G401 (cell line): Measurements from ENCODE around the gene PRKCA. TPM values are rescaled to one million over a fixed set of nuclear protein-coding genes. Genes with fewer than 3 reads are reported as not detected.

Source experiments
- DNase-seq: peaks from one replicate; pipeline ENCODE4 v3.0.0-alpha.2; 2015; ENCODE audit warnings: low spot score
- in situ Hi-C: cut with HindIII; loops from 2 replicates; pipeline ENCODE4 v1.10.0; 2016; ENCODE audit warnings: low sequenced_read_pairs, mixed read lengths
- total RNA-seq: library from RNA; depleted of rRNA; stranded (reverse); fragments of >200 nt; shearing (Covaris generic); gene quantifications from 2 replicates; pipeline ENCODE4 v1.2.3, GENCODE V29; 2014

Gene PRKCA
- total RNA-seq, 1 experiment from 2014 or later = 44.7 TPM

GRCh38 chr17:66423056-66423955, 120.9 kb downstream of the PRKCA start:
- peak; percentile 10 for DNase-seq
- in situ Hi-C loops = no loop called here

GRCh38 chr17:66425756-66426396, 123.5 kb downstream of the PRKCA start:
- in situ Hi-C loops = no loop called here
- no peak for DNase-seq

GRCh38 chr17:66426397-66427033, 124.1 kb downstream of the PRKCA start:
- in situ Hi-C loops = no loop called here
- DNase-seq = no peak

- in situ Hi-C loops = no loop called here
- DNase-seq = no peak
These were observed 124.7 kb downstream of the PRKCA start for GRCh38 chr17:66427134-66427533.

GRCh38 chr17:66429680-66430079, 127.3 kb downstream of the PRKCA start:
- no peak for DNase-seq
- in situ Hi-C loops = no loop called here

- in situ Hi-C loops = no loop called here
- no peak for DNase-seq
These were observed 128.7 kb downstream of the PRKCA start for GRCh38 chr17:66430846-66431795.

GRCh38 chr17:66431910-66432309, 129.5 kb downstream of the PRKCA start:
- no peak for DNase-seq
- in situ Hi-C loops = no loop called here

GRCh38 chr17:66432411-66432957, 130.1 kb downstream of the PRKCA start:
- in situ Hi-C loops = no loop called here
- no peak for DNase-seq

- in situ Hi-C loops = no loop called here
- no peak for DNase-seq
These were observed 130.7 kb downstream of the PRKCA start for GRCh38 chr17:66432996-66433551.

GRCh38 chr17:66435182-66435581, 132.8 kb downstream of the PRKCA start:
- no peak for DNase-seq
- in situ Hi-C loops = no loop called here

- DNase-seq = no peak
- in situ Hi-C loops = no loop called here
These were observed 134.2 kb downstream of the PRKCA start for GRCh38 chr17:66436631-66437030.

- in situ Hi-C loops = no loop called here
- no peak for DNase-seq
These were observed 135.1 kb downstream of the PRKCA start for GRCh38 chr17:66437476-66438026.

- in situ Hi-C loops = no loop called here
- no peak for DNase-seq
These were observed 135.7 kb downstream of the PRKCA start for GRCh38 chr17:66438101-66438500.

- in situ Hi-C loops = no loop called here
- no peak for DNase-seq
These were observed 138.8 kb downstream of the PRKCA start for GRCh38 chr17:66441101-66441661.

GRCh38 chr17:66443166-66443565, 140.8 kb downstream of the PRKCA start:
- no peak for DNase-seq
- in situ Hi-C loops = no loop called here

GRCh38 chr17:66443606-66444005, 141.2 kb downstream of the PRKCA start:
- no peak for DNase-seq
- in situ Hi-C loops = no loop called here

- no peak for DNase-seq
- in situ Hi-C loops = no loop called here
These were observed 141.6 kb downstream of the PRKCA start for GRCh38 chr17:66444031-66444430.

GRCh38 chr17:66445229-66445628, 142.8 kb downstream of the PRKCA start:
- DNase-seq = no peak
- in situ Hi-C loops = no loop called here
